IPS-18a (cell line): ENCODE data around the gene STK35.

Experiments used
- H3K27ac ChIP-seq: one replicate; pipeline ENCODE4 v1.5.1; 2013; ENCODE audit warnings: low read length
- H3K27me3 ChIP-seq: one replicate; pipeline ENCODE4 v1.6.1; 2013; ENCODE audit warnings: mild to moderate bottlenecking, low read length; ENCODE audit not compliant: control insufficient read depth, insufficient read depth
- H3K36me3 ChIP-seq: one replicate; pipeline ENCODE4 v1.6.1; 2013; ENCODE audit warnings: low read depth, low read length; ENCODE audit not compliant: control insufficient read depth
- H3K4me1 ChIP-seq: one replicate; pipeline ENCODE4 v1.6.1; 2013; ENCODE audit warnings: low read depth, low read length; ENCODE audit not compliant: control insufficient read depth
- H3K4me3 ChIP-seq: one replicate; pipeline ENCODE4 v1.5.1; 2013; ENCODE audit warnings: low read length
- H3K9ac ChIP-seq: one replicate; pipeline ENCODE4 v1.6.1; 2013; ENCODE audit warnings: mild to moderate bottlenecking, low read length, moderate library complexity
- H3K9me3 ChIP-seq: one replicate; pipeline ENCODE4 v1.6.1; 2013; ENCODE audit warnings: low read depth, low read length; ENCODE audit not compliant: control insufficient read depth

The STK35 gene

DNA sequence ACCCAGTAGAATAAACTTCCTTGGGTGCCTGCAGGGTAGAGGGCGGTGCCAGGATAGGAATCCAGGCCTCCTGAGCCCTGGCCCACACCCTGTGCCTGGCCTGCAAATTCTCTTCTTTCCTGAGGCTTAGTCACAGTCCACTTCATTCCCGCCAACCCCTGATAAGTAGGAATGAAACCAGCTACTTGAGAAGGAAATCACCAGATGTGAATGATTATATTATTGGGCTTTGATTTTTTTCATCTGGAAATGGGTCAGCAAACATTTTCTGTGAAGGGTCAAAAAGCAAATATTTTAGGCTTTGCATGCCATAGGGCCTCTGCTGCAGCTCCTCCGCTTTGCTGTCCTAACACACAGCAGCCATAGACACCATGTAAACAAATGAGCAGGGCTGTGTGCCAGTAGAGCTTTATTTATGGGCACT is 50.2 kb downstream of the STK35 start:
- no peak overlapping the region for H3K27ac ChIP-seq
- H3K27me3 ChIP-seq: no peaks in the 10 kb centered on the region
- no peaks in the 10 kb centered on the region for H3K4me1 ChIP-seq
- no peaks in the 10 kb centered on the region for H3K36me3 ChIP-seq
- no peak overlapping the region for H3K4me3 ChIP-seq
- H3K9me3 ChIP-seq: no peaks in the 10 kb centered on the region
- H3K9ac ChIP-seq: no peak overlapping the region

DNA sequence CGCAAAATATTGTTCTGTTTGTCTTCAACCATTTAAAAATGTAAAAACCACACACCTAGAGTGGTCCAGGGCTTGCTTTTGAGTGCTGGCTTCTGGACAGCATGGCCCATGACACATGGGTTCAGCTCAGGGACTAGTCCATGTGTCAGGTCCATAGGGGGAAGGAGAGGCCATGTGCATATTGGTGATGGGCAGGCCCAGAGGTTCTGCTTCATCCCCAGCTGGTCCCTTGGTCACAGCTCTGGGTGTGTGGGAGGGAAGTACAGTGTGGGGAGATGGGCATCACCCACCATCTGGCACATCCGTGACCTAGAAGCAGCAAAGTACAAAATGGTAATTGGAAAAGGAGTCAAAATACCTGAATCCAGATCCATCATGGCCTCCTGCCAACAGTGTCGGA is 50.7 kb downstream of the STK35 start:
- no peak overlapping the region for H3K4me3 ChIP-seq
- H3K27ac ChIP-seq: no peak overlapping the region

DNA sequence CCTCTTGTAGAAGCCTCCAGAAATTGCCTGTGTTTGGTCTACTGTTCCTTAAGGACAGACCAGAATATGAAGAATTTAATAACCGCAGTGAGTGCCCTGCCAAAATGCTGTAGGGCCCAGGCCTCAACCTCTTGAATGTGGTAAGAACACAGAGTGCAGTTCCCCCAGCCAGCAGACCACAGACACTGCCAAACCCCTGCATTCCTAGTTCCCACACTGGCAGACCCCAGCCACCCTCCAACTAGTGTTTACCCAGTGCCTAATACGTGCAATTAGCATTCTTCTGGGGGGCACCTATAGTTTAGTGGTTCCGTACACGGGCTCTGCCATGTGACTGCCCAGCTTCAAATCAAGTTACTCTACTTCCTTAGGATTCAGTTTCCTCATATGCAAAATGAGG is 51.7 kb downstream of the STK35 start:
- Histone ChIP-seq H3K9ac (no peak overlapping the region), H3K9me3 (no peaks in the 10 kb centered on the region), H3K36me3 (no peaks in the 10 kb centered on the region), H3K4me1 (no peaks in the 10 kb centered on the region), H3K27me3 (no peaks in the 10 kb centered on the region), H3K4me3 (no peak overlapping the region), H3K27ac (no peak overlapping the region)

More for the DNA sequence above, 50.7 kb downstream of the STK35 start:
- no peaks in the 10 kb centered on the region for H3K4me1 ChIP-seq
- no peaks in the 10 kb centered on the region for H3K9me3 ChIP-seq
- no peaks in the 10 kb centered on the region for H3K36me3 ChIP-seq
- no peak overlapping the region for H3K9ac ChIP-seq
- H3K27me3 ChIP-seq: no peaks in the 10 kb centered on the region

DNA sequence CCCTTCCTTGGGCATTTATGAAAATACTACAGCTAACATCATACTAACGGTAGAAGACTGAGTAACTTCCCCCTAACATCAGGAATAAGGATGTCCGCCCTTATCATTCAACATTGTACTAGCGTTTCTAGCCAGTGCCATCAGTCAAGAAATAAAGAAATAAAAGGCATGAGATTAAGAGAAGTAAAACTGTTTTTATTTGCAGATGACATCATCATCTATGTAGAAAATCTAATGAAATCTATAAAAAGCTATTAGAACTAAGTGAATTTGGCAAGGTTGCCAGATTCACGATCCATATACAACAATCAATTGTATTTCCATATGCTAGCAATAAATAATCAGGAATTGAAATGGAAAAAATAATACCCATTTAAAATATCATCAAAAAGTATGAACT is 54.6 kb downstream of the STK35 start:
- H3K4me1 ChIP-seq: no peaks in the 10 kb centered on the region
- H3K27me3 ChIP-seq: no peaks in the 10 kb centered on the region
- H3K4me3 ChIP-seq: no peak overlapping the region
- no peaks in the 10 kb centered on the region for H3K36me3 ChIP-seq
- H3K9me3 ChIP-seq: no peaks in the 10 kb centered on the region
- no peak overlapping the region for H3K27ac ChIP-seq
- H3K9ac ChIP-seq: no peak overlapping the region

DNA sequence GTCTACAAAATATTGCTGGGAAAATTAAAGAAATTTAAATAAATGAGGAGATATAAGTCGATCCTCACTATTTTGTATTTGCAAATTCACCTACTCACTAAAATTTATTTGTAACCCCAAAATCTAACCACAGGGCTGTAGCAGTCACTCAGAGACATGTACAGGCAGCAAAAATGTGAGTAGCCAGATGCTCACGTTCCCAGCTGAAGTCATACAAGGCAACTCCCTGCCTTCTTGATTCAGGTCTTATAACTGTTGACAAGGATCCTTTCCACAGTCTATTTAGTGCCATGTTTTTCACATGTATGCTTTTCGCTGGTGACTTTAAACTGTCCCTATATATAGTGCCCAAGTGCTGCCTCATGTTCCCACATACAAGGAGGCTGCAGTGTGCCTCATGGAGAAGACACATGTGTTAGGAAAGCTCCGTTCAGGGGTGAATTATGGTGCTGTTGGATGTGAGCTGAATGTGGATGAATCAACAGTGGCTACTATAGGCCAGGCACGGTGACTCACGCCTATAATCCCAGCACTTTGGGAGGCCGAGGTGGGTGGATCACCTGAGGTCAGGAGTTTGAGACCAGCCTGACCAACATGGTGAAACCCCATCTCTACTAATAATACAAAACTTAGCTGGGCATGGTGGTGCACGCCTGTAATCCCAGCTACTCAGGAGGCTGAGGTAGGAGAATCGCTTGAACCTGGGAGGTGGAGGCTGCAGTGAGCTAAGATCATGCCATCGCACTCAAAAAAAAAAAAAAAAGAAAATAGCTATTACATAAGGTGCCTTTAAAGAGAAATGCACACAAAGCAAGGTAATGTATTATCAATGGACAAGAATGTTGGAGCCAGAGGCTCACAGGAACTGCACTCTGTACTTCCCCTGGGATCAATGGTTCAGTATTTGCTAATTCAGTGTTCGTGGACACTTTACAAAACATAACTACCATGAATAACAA is 55.3 kb downstream of the STK35 start:
- H3K9ac ChIP-seq: no peak overlapping the region
- no peaks in the 10 kb centered on the region for H3K4me1 ChIP-seq
- no peaks in the 10 kb centered on the region for H3K27me3 ChIP-seq
- H3K9me3 ChIP-seq: no peaks in the 10 kb centered on the region
- no peak overlapping the region for H3K27ac ChIP-seq
- H3K4me3 ChIP-seq: no peak overlapping the region
- H3K36me3 ChIP-seq: no peaks in the 10 kb centered on the region

DNA sequence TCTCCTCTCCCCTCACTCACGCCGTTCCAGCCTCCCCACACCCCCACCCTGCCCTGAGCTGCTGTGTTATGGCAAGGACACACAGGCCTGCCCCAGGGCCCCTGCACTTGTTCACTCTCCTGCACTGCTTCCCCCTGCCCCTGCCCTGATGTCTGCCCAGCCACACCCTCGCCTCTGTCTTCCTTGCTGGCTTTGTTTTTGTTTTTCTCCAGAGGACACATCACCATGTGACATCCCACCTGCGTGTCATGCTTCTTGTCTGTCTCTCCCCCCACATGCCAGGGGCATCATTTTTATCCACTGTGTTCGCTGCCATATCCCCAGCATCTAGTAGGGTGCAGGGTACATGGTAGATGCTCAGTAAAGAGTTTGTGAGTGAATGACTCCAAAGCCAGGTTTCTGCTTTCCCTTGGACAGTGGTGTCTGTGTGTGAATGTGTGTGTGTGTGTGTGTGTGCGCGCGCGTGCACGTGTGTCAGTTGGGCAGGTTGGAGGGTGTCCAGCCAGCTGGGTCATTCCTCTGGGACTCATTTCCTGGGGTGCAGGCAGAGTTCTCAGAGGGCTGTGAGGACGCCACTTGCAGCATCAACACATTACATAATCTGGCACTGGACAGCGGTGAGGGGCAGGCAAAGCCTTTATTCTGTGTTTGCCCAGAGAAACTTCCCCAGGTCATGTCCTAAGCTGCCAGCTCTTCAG is 60.6 kb downstream of the STK35 start:
- Histone ChIP-seq H3K4me1 (no peaks in the 10 kb centered on the region), H3K27ac (no peak overlapping the region), H3K36me3 (no peaks in the 10 kb centered on the region), H3K4me3 (no peak overlapping the region), H3K9me3 (no peaks in the 10 kb centered on the region), H3K27me3 (no peaks in the 10 kb centered on the region), H3K9ac (no peak overlapping the region)

DNA sequence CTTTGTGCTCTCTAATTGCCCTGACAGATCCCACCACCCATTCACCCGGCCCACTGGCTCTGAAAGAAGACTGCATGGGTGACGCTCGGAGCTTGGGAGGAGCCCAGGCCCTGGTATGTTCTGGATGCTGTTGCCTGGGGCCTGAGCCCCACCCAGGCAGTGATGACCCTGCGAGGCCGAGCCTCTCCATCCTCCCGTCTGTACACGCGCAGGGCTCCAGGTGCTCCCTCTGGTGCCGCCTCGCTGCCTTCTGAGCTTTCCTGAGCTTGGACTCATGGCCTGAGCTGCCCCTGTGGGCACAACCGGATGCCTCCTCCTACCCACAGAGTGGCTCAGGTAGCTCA is 61.2 kb downstream of the STK35 start:
- Histone ChIP-seq H3K4me3 (no peak overlapping the region), H3K27ac (no peak overlapping the region), H3K27me3 (no peaks in the 10 kb centered on the region), H3K9ac (no peak overlapping the region), H3K36me3 (no peaks in the 10 kb centered on the region), H3K4me1 (no peaks in the 10 kb centered on the region), H3K9me3 (no peaks in the 10 kb centered on the region)

DNA sequence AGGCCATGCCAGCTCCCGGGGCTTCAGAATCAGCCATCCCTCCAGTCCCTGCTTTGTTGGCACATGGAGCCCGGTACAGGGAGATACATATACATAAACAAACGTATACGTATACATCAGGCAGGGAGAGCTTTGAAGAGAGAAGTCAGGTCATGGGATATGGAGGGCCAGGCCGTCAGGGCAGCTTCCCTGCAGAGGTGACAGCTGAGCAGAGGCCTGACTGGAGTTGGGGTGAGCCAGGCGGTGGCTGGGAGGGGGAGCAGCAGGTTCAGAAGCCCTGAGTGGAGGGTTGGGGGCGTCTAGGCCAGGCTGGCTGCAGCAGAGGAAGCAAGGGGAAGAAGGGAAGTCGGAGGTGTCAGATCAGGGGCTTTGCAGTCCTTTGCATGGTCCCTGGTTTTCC is 61.7 kb downstream of the STK35 start:
- Histone ChIP-seq H3K4me3 (no peak overlapping the region), H3K27ac (no peak overlapping the region), H3K27me3 (no peaks in the 10 kb centered on the region), H3K4me1 (no peaks in the 10 kb centered on the region), H3K9me3 (no peaks in the 10 kb centered on the region), H3K9ac (no peak overlapping the region), H3K36me3 (no peaks in the 10 kb centered on the region)

DNA sequence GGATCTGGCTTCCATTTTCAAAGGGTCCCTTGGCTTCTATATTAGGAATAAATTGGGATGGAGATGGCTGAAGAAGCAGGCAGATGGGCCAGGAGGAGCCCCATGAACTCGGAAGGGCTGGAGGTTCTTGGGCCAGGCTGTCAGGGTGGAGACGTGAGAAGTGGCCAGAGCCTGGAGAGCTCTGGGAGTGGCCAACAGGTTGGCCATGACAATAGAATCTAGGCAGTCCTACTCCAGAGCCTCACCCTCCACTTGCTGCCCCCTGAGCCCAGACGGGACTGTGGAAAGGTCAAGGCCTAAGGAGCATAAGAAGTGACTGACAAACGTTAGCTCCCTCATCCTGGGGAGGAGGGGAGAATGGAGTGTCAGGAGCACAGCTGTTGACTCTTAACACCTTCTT is 62.1 kb downstream of the STK35 start:
- Histone ChIP-seq H3K4me1 (no peaks in the 10 kb centered on the region), H3K9ac (no peak overlapping the region), H3K4me3 (no peak overlapping the region), H3K36me3 (no peaks in the 10 kb centered on the region), H3K27me3 (no peaks in the 10 kb centered on the region), H3K27ac (no peak overlapping the region), H3K9me3 (no peaks in the 10 kb centered on the region)

DNA sequence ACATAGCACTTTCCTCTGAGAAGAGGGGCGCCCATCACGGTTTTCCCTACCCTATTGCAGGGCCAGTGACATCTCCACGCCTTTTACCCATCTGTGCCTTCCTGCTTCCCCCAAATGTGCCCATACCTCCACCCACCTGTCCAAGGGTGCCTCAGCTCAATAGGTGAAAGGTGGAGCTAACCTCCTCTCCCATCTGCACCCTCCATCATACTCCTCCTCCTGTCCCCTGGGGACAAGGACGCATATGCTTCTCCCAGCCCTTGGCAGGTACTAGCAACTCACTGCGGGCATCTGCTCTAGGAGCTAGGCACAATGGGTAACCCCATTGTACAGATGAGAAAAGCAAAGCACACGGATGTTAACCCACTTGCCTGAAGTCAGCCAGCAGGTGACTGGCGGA is 62.8 kb downstream of the STK35 start:
- no peaks in the 10 kb centered on the region for H3K36me3 ChIP-seq

DNA sequence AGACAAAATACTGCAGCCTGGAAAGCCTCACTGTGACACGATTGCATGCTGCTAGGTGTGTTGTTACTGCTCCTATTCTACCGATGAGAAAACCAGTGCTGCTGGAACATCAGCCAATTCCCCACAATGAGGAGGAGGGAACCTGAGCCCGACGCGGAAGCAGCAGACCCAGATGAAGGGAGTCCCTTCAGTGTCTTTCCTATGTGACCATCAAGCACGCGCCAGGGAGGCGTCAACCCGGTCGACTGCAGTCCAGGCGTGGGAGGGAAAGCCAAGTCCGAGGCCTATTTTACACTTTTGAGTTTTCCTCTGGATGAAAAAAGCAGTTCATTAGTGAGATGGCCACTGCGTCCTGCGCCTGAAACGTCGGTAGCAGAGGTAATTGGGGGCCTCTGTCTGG is 63.3 kb downstream of the STK35 start:
- Histone ChIP-seq H3K27me3 (no peaks in the 10 kb centered on the region), H3K36me3 (no peaks in the 10 kb centered on the region), H3K9ac (no peak overlapping the region), H3K9me3 (no peaks in the 10 kb centered on the region), H3K4me1 (no peaks in the 10 kb centered on the region), H3K4me3 (no peak overlapping the region), H3K27ac (no peak overlapping the region)

More for the DNA sequence above, 62.8 kb downstream of the STK35 start:
- Histone ChIP-seq H3K27me3 (no peaks in the 10 kb centered on the region), H3K9me3 (no peaks in the 10 kb centered on the region), H3K4me3 (no peak overlapping the region), H3K9ac (no peak overlapping the region), H3K27ac (no peak overlapping the region), H3K4me1 (no peaks in the 10 kb centered on the region)

DNA sequence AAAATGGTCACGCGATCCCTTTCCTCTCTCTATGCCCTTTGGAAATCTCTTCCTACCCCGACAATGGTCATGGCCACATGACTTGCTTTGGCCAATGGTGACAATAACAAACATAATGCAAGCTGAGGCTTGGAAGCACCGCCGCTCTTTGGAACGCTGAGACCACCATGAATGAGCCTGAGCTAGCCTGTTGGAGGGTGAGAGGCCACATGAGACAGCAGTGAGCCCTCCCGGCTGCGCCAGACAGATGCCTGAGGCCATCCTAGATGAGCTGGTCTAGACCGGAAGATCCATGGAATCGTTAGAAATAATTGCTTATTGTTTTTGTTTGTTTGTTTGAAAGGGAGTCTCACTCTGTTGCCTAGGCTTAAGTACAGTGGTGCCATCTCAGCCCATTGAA is 64.2 kb downstream of the STK35 start:
- H3K27me3 ChIP-seq: no peaks in the 10 kb centered on the region
- no peak overlapping the region for H3K27ac ChIP-seq
- no peaks in the 10 kb centered on the region for H3K36me3 ChIP-seq
- H3K9me3 ChIP-seq: no peaks in the 10 kb centered on the region
- no peak overlapping the region for H3K4me3 ChIP-seq
- no peak overlapping the region for H3K9ac ChIP-seq
- no peaks in the 10 kb centered on the region for H3K4me1 ChIP-seq
